ENCODE data around the gene BORCS5.
"Not testable (repeated sequence)": the region's sequence is repeated elsewhere in the genome, so short reads cannot be mapped to it uniquely, and the experiment has no call there.

The BORCS5 gene

GRCh38 chr12:12486661-12487240, 129.9 kb downstream of the BORCS5 start:
- DNase-seq (ENCODE audit: low spot score): no peak

- no peak for DNase-seq (ENCODE audit: low spot score)
Measured at GRCh38 chr12:12487490-12487889, 130.6 kb downstream of the BORCS5 start.

GRCh38 chr12:12488296-12488695, 131.4 kb downstream of the BORCS5 start:
- no peak for DNase-seq (ENCODE audit: low spot score)

DNA sequence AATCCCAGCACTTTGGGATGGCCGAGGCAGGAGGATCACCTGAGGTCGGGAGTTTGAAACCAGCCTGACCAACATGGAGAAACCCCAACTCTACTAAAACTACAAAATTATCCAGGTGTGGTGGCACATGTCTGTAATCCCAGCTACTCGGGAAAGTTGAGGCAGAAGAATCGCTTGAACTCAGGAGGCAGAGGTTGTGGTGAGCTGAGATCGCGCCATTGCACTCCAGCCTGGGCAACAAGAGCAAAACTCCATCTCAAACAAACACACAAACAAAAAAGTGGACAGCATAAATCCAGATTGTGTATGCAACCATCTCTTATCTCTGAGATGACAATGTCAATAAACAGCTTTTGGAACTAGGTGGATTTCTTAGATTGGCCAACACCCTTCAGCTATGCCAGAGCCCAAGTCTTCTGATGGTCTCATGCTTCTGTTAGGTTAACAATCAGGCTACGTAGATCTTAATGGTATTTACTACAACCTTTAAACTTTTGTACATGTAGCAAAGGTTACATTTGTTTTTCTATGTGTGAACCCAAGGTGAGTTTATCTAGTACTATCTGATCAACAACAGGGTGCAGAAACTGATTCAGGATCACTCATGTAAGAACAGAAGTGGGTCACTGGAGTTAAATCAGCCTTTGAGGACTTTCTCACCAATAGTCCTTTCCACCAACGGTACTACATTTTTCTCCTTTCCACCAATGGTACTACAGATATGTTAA, 132.1 kb downstream of the BORCS5 start:
- no peak for DNase-seq (ENCODE audit: low spot score)

GRCh38 chr12:12491606-12492005, 134.7 kb downstream of the BORCS5 start:
- no peak for DNase-seq (ENCODE audit: low spot score)

- DNase-seq (ENCODE audit: low spot score): no peak
Measured at GRCh38 chr12:12492547-12492946, 135.7 kb downstream of the BORCS5 start.

DNA sequence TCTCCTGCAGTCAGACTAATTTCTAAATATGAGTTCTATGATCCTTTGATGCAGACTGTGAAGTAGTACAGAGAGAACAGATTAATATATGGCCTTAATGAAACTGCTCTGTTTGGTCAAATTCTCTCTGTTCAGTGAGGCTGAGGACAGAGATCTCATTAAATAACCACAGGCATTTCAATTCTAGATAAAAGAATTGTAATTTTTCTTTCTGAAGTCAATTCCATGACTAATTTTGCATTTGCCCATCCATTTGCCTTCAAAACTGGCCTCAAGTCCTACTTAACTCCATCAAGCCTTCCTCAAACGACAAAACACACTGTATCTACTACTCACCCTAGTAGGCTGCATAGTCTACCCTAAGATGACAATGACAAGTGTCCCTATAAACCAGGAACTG, 138.7 kb downstream of the BORCS5 start:
- no peak for DNase-seq (ENCODE audit: low spot score)

DNA sequence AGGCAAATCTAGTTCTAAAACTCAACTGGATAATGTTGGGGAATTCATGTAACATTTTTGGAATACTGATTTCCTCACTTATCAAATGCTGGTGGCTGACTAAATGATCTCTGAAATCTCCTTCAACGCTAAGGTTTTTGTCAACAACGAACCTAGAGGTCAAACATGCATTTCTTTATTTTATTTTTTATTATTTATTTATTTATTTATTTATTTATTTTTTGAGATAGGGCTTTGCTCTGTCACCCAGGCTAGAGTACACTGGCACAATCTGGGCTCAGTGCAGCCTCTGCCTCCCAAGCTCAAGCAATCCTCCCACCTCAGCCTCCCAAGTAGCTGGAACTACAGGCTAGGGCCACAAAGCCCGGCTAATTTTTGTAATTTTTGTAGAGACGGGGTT, 141.3 kb downstream of the BORCS5 start:
- no peak for DNase-seq (ENCODE audit: low spot score)

DNA sequence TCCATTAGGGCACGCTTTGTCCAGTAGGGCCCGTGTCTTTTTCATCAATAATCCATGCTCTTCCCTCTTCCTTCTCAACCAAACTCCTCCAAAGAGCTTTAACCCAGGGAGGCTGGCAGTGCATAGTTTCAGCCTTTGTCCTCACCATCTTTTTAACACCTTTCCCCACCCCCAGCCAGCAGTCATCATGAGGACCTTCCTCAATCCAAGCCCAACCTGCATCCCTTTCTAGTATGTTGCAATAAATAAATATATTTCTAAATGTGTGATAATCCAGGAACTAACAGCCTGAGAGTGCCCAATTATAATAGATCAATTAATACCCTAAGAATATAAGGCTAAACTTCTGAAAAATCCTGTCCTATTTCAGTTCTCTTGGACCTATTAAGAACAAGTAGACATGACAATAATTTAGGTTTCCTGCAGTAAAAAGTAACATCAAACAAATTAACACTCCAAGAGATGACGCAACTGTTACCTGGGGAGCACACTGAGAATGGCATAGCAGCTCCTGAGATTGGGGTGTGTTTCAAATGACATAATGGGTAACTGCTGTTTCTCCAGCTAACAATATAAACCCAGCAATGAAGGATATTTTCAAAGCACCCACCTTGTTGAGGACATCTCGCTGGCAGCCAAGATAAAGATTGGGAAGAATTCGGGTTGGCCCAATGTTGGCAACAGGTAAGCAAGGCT, 143.2 kb downstream of the BORCS5 start:
- no peak for DNase-seq (ENCODE audit: low spot score)

DNA sequence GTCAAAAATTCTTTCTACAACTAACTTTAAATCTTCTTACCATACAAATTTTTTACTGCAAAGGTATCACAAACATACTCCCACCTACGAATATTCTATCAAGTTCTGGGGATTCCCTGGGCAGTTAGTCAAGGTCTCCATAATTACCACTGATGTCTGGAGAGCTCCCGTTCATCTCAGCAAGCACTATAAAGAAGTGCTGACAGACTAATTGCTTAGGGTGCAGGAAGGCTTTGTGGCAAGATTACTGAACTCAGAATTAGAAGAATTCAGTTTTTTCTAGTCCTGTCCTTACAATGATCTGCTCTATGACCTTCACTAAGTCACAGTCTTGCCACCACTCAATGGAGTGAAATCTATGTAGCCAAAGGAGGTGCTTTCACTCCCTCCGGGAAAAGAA, 144.2 kb downstream of the BORCS5 start:
- no peak for DNase-seq (ENCODE audit: low spot score)

- not testable (repeated sequence) for DNase-seq (ENCODE audit: low spot score)
Measured at GRCh38 chr12:12502130-12502814, 145.4 kb downstream of the BORCS5 start.

- DNase-seq (ENCODE audit: low spot score): no peak
Measured at GRCh38 chr12:12502815-12503151, 145.9 kb downstream of the BORCS5 start.

DNA sequence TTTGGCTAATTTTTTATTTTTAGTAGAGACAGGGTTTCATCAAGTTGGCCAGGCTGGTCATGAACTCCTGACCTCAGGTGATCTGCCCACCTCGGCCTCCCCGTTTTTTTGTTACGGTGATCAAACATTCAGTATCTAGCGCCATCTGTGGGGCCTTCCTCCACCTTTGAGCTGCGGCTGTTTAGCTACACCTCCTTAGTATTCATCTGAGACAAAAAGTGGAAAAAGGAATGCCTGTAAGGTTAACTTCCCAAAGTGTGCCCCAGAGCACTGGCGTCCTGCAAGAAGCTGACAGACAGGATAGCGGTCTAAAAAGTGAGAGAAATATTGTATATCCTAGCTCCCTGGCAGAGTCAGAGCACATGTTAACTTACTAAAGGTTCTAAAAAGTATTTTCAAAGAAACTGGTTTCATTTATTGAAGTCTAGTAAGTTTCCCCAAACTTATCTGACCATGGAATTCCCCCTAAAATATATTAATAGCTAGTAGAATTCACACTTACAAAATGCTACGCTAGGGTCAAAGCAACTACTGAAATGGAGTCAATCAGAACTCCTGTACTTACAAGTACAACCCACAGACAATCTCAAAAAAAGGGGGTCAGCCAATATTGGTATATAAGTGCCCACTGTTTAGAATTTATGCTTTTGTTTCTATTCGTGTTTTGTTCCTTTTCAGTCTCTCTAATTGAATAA, 146.7 kb downstream of the BORCS5 start:
- DNase-seq (ENCODE audit: low spot score): no peak

- peak; percentile 77 for DNase-seq (ENCODE audit: low spot score)
Measured at GRCh38 chr12:12505544-12506495, 148.9 kb downstream of the BORCS5 start.

DNA sequence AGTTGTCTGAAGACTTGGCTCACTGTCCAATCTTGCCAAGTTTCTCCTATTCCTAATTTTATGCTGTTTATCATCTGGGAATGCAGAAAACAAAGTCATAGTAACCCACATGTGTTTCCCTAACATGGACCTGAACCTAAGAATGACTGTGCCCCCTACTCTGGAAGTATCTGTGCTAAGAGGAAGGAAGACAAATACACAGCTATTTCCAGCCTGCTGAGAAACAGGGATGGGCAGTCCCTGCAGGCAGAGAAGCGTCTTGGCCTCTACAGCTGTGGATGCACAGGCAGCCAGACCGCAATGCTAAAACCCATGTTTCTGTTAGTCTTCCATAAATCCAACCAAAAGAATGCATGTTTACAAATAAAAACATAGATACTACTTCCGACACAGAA, 149.6 kb downstream of the BORCS5 start:
- DNase-seq (ENCODE audit: low spot score): no peak

GRCh38 chr12:12507121-12507520, 150.2 kb downstream of the BORCS5 start:
- no peak for DNase-seq (ENCODE audit: low spot score)

DNA sequence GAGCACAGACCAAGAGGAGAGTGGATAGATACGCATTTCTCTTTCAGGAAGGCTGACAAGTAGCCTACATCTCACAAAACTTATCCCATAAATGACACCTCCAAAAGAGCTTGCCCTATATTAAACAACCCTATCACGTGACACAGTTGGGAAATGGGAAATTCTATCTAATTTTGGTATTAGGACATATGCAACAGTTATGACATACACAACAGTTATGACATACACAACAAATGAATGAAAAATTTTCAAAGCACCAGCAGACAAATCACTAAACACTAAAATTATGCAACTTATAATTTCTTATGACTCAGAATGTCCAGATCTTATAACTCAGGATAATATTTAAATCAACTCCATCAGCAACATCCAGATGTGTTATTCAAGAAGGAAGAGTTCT, 151.7 kb downstream of the BORCS5 start:
- no peak for DNase-seq (ENCODE audit: low spot score)

DNA sequence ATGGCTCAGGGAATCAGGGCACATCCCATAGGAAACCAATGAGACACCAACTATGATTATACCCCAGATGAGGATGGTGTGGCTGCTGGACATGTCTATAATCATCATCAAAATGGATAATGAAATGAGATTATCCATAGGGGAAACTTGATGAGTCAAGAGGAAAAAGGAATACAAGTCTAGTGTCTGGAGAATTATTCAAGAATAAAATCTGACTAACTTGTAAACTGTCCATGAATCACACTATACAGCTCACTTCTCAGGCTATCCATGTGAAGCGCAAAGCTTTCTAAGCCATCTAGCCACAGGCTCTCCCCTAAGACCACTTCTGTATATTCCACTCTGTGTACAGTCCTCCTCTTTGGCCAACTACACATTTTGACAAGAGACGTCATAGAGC, 153.3 kb downstream of the BORCS5 start:
- no peak for DNase-seq (ENCODE audit: low spot score)

DNA sequence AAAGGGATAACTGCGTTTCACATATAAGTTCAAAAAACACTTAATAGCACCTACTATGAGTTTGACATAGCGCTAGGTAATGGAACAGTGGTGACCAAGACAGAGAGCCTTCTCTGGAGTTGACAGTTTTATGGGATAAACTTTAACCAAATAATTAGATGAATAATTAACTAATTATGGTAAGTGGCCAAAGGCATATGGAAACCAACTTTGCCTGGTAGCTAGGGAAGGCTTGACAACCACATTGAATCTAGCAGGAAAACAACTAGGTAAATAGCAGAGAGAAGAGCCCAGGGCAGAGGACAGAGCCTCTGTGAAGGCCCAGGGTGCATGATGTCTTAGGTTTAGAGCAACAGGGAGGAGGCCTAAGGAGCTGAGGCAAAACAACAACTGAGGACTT, 153.7 kb downstream of the BORCS5 start:
- DNase-seq (ENCODE audit: low spot score): no peak

DNA sequence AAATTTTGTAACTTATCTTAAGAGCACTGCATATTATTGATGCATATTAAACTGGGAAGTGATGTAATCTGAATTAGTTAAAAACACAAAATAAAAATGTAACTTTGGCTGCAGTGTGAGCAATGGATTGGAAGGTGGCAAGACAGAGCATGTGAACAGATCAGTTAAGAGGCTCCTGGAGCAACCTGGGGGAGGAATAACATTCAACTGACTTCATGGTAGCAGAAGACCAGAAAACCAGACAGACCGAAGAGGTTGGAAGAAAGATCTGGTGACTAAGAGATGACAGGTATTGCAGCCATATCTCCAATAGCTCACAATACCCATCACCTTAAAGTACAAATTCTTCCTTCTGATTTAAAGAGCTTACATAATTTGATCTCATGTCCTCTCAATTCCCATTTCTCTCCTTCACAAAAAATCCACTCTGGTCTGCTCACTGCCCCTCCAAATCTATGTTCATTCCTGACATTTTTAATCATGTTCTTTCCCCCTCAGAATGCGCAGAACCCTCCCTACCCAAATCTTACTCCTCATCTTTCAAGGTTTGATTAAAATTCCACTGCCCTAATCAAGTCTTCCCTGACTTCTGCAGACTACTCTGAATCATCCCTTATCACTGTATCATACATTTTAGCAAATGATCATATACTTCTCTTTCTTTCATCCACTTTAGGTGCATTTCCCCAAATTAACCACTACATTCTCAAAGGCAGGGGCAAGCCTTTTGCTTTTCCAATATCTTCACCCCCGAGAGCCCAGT, 154.3 kb downstream of the BORCS5 start:
- DNase-seq (ENCODE audit: low spot score): no peak
